SIG-M5 treated with dmso at 0.1 percent for 504 hours (cell line): ENCODE data around the gene ACOXL.
"Not testable (repeated sequence)": the region's sequence is repeated elsewhere in the genome, so short reads cannot be mapped to it uniquely, and the experiment has no call there.

ENCODE experiments used
- DNase-seq: peaks from one replicate; lab custom pipeline; 2025; ENCODE audit not compliant: unreplicated experiment; lab: John Stamatoyannopoulos, UW

The ACOXL gene

GRCh38 chr2:111032721-111033429 lies 300.5 kb downstream of the ACOXL start:
- DNase-seq, result no peak

GRCh38 chr2:111034146-111034545 lies 301.8 kb downstream of the ACOXL start:
- DNase-seq, result no peak

GRCh38 chr2:111034606-111035005 lies 302.2 kb downstream of the ACOXL start:
- no peak for DNase-seq

GRCh38 chr2:111035830-111036441 lies 303.6 kb downstream of the ACOXL start:
- no peak for DNase-seq

- peak; percentile 64 for DNase-seq
Measured at GRCh38 chr2:111037128-111037527, 304.8 kb downstream of the ACOXL start.

- DNase-seq, result no peak
Measured at GRCh38 chr2:111039628-111040383, 307.4 kb downstream of the ACOXL start.

- no peak for DNase-seq
Measured at GRCh38 chr2:111041398-111042202, 309.2 kb downstream of the ACOXL start.

- DNase-seq, result no peak
Measured at GRCh38 chr2:111042261-111042660, 309.9 kb downstream of the ACOXL start.

GRCh38 chr2:111042772-111043771 lies 310.7 kb downstream of the ACOXL start:
- DNase-seq, result no peak

GRCh38 chr2:111044066-111044465 lies 311.7 kb downstream of the ACOXL start:
- DNase-seq, result no peak

GRCh38 chr2:111045236-111045635 lies 312.9 kb downstream of the ACOXL start:
- DNase-seq, result not testable (repeated sequence)

- no peak for DNase-seq
Measured at GRCh38 chr2:111045771-111046444, 313.5 kb downstream of the ACOXL start.

GRCh38 chr2:111046670-111047069 lies 314.3 kb downstream of the ACOXL start:
- no peak for DNase-seq

- no peak for DNase-seq
Measured at GRCh38 chr2:111048856-111049768, 316.7 kb downstream of the ACOXL start.

GRCh38 chr2:111049792-111050640 lies 317.6 kb downstream of the ACOXL start:
- DNase-seq, result peak; percentile 34

GRCh38 chr2:111050701-111051376 lies 318.5 kb downstream of the ACOXL start:
- no peak for DNase-seq

- no peak for DNase-seq
Measured at GRCh38 chr2:111052621-111053020, 320.2 kb downstream of the ACOXL start.
